ENCODE measurements around the gene HCRT. TPM values are rescaled to one million over a fixed set of nuclear protein-coding genes. Genes with fewer than 3 reads are reported as not detected.
A peak's percentile ranks its signal among the peaks of the same experiment; 100 is the strongest.

Gene HCRT
- total and polyA plus RNA-seq, 2 donors (not counting 1 experiment from before 2014, with no cell fraction given): not detected

DNA sequence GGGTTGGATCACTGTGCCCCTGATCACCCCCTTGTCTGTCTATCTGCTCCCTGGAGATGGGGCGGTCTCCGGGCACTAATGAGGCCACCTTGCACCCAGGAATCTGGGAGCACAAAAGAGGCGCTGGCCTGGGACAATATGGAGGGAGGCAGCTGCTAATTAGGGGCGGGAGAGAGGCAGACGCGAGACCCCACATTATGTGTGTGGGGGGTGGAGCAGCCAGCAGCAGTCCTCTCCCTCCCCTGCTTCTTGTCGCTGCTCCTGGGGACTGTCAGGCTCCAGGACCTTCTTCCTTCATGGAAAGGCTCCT lies 324 bp upstream of the HCRT start:
- H3K27me3 ChIP-seq (replicated peaks in 1 of 4; ENCODE audit: control extremely low read depth in 1 of 4, control insufficient read depth in 3 of 4, insufficient read depth in 4 of 4, low read length in 3 of 4): peaks cover 0 to 7% (median 0%) of the 10 kb centered on the region in 4 experiments
- peaks cover 0 to 4% (median 0%) of the 10 kb centered on the region in 3 donors for H3K9me3 ChIP-seq (ENCODE audit: control extremely low read depth in 1 of 3, control insufficient read depth in 2 of 3, insufficient read depth in 1 of 3, low read length in 2 of 3)
- WGBS (ENCODE audit: insufficient coverage): 97% methylated on average over 3 of the region's 7 CpGs
- Mint-ChIP-seq H3K9me3 (ENCODE audit: insufficient read depth) (no peaks in the 10 kb centered on the region), H3K27me3 (no peaks in the 10 kb centered on the region), H3K27ac (no peak overlapping the region), H3K4me3 (peak overlapping the region; percentile 93), H3K4me1 (peaks cover 37% of the 10 kb centered on the region)
- ChIA-PET CTCF (interaction anchor here (1.4 to 2.5 kb wide), 3 partner anchors 13 to 125 kb away, joined by 3 to 7 read pairs (median 4); no protein-coding TSS in a partner anchor), POLR2A (interaction anchor here (2.5 kb wide), 1 partner anchor 9 kb away, joined by 11 read pairs; the partner anchor contains the start of gene GHDC)
- no peaks in the 10 kb centered on the region for H3K79me2 ChIP-seq (ENCODE audit: control insufficient read depth, insufficient read depth, low read length)
- no peak for DNase-seq
- intact Hi-C loops (cut with micrococcal nuclease): no loop called here
- no peak overlapping the region for H3K9ac ChIP-seq (ENCODE audit: low read length)
- peaks cover 24 to 36% of the 10 kb centered on the region in 2 donors for H3K4me1 ChIP-seq (ENCODE audit: control insufficient read depth in 2 of 2, insufficient read depth in 2 of 2, low read length in 2 of 2)
- H3K4me2 ChIP-seq (replicated peaks; ENCODE audit: low read depth, low read length, poor library complexity, severe bottlenecking): no peak overlapping the region
- no peak overlapping the region for H3K27ac ChIP-seq (ENCODE audit: low read length in 2 of 2)
- no peaks in the 10 kb centered on the region for H4K20me1 ChIP-seq (ENCODE audit: control insufficient read depth, insufficient read depth, low read length, poor library complexity, severe bottlenecking)
- H2AFZ ChIP-seq (ENCODE audit: insufficient read depth, low read depth, low read length, poor library complexity, severe bottlenecking): no peak overlapping the region
- no peak overlapping the region for H3K4me3 ChIP-seq (ENCODE audit: control extremely low read depth in 1 of 5, extremely low read depth in 1 of 5, insufficient read depth in 1 of 5, low read depth in 2 of 5, low read length in 4 of 5)
- ATAC-seq (ENCODE audit: low read depth): no peak
- peaks cover 0 to 1% of the 10 kb centered on the region in 2 experiments for H3K36me3 ChIP-seq (replicated peaks in 1 of 2; ENCODE audit: control extremely low read depth in 1 of 2, control insufficient read depth in 1 of 2, extremely low read depth in 1 of 2, insufficient read depth in 2 of 2, low read length in 1 of 2)
- TF ChIP-seq, protein P1, sequence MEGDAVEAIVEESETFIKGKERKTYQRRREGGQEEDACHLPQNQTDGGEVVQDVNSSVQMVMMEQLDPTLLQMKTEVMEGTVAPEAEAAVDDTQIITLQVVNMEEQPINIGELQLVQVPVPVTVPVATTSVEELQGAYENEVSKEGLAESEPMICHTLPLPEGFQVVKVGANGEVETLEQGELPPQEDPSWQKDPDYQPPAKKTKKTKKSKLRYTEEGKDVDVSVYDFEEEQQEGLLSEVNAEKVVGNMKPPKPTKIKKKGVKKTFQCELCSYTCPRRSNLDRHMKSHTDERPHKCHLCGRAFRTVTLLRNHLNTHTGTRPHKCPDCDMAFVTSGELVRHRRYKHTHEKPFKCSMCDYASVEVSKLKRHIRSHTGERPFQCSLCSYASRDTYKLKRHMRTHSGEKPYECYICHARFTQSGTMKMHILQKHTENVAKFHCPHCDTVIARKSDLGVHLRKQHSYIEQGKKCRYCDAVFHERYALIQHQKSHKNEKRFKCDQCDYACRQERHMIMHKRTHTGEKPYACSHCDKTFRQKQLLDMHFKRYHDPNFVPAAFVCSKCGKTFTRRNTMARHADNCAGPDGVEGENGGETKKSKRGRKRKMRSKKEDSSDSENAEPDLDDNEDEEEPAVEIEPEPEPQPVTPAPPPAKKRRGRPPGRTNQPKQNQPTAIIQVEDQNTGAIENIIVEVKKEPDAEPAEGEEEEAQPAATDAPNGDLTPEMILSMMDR (IDR thresholded peaks at IDR 0.05): no peak

DNA sequence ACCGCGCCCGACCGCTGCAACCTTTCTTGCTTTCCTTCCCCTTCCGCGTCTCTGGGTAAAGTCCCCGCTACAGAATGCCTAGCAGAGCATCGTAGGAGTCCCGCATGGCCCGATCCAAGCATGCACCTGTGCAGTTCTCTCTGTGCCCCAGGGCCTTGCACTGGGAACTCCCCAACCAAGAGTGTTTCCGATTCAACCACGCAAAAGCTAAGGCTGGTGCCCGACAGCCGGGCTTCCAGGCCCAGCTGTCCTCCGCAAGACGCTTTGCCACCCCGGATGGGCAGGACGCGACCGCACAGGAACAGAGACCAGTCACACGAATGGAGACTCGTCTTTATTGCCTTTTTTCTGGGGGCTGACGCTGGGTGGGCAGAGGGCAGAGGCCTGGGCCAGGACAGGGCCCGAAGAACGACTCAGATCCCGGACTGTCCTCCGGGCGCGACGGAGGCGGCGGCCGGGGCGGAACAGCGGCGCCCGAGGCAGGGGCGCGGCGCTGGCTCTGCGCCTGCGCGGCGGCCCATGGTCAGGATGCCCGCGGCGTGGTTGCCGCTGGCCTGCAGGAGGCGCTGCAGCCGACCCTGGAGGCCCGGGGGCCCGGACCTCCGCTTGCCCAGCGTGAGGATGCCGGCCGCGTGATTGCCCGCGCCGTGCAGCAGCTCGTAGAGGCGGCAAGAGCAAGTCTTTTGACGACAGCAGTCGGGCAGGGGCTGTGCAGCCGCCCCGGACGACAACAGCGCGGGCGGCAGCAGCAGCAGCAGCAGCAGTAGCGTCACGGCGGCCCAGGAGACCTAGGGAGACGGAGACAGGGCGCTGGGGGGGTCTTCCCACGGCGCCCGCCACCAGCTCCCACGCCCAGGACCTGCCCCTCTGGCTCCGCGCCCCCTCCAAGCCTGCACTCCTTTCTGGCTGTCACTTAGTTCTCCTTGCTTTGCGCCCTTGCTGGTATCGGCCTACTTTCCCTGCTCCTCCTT lies 1.2 kb downstream of the HCRT start:
- ChIA-PET CTCF (interaction anchor here (0.6 to 2.5 kb wide), 18 partner anchors 8 to 251 kb away, joined by 3 to 11 read pairs (median 3); partner anchors contain the start of genes DHX58, GHDC and NKIRAS2), POLR2A (interaction anchor here (0.5 to 2.5 kb wide), 6 partner anchors 10 to 105 kb away, joined by 3 to 11 read pairs (median 5); partner anchors contain the start of genes DHX58, GHDC, KAT2A and STAT5A)
- WGBS (ENCODE audit: insufficient coverage): 5% methylated on average over 83 of the region's 83 CpGs
- DNase-seq: peak; percentile 91
- Histone ChIP-seq H3K4me3 (ENCODE audit: control extremely low read depth in 1 of 5, extremely low read depth in 1 of 5, insufficient read depth in 1 of 5, low read depth in 2 of 5, low read length in 4 of 5) (peak overlapping the region; percentile 64 to 81 (median 74)), H3K4me1 (ENCODE audit: control insufficient read depth in 2 of 2, insufficient read depth in 2 of 2, low read length in 2 of 2) (peaks cover 37 to 49% of the 10 kb centered on the region in 2 donors), H3K9me3 (ENCODE audit: control extremely low read depth in 1 of 3, control insufficient read depth in 2 of 3, insufficient read depth in 1 of 3, low read length in 2 of 3) (peaks cover 0 to 11% (median 0%) of the 10 kb centered on the region in 3 donors), H3K27me3 (replicated peaks in 1 of 4; ENCODE audit: control extremely low read depth in 1 of 4, control insufficient read depth in 3 of 4, insufficient read depth in 4 of 4, low read length in 3 of 4) (peaks cover 0 to 17% (median 2%) of the 10 kb centered on the region in 4 experiments), H4K20me1 (ENCODE audit: control insufficient read depth, insufficient read depth, low read length, poor library complexity, severe bottlenecking) (no peaks in the 10 kb centered on the region), H3K9ac (ENCODE audit: low read length) (peak overlapping the region; percentile 77), H3K4me2 (replicated peaks; ENCODE audit: low read depth, low read length, poor library complexity, severe bottlenecking) (peak overlapping the region; percentile 88), H3K27ac (ENCODE audit: low read length in 2 of 2) (peak overlapping the region; percentile 90 to 95), H3K36me3 (replicated peaks in 1 of 2; ENCODE audit: control extremely low read depth in 1 of 2, control insufficient read depth in 1 of 2, extremely low read depth in 1 of 2, insufficient read depth in 2 of 2, low read length in 1 of 2) (no peaks in the 10 kb centered on the region), H2AFZ (ENCODE audit: insufficient read depth, low read depth, low read length, poor library complexity, severe bottlenecking) (peak overlapping the region; percentile 84), H3K79me2 (ENCODE audit: control insufficient read depth, insufficient read depth, low read length) (no peaks in the 10 kb centered on the region)
- H3K27me3 Mint-ChIP-seq: no peaks in the 10 kb centered on the region
- TF ChIP-seq EZH2 (IDR thresholded peaks at IDR 0.05; ENCODE audit: borderline replicate concordance, insufficient read depth, low read depth, low read length, poor library complexity, severe bottlenecking): no peak
- TF ChIP-seq, protein P1 (IDR thresholded peaks at IDR 0.05): peak; percentile 90
- no peaks in the 10 kb centered on the region for H3K9me3 Mint-ChIP-seq (ENCODE audit: insufficient read depth)
- H3K4me1 Mint-ChIP-seq: peaks cover 49% of the 10 kb centered on the region
- H3K27ac Mint-ChIP-seq: peak overlapping the region; percentile 93
- peak; percentile 69 for ATAC-seq (ENCODE audit: low read depth)
- H3K4me3 Mint-ChIP-seq: peak overlapping the region; percentile 93
- intact Hi-C loops (cut with micrococcal nuclease): loop anchor here (1.0 to 5.0 kb wide), 7 partner anchors 10 to 1367 kb away; partner anchors contain the start of genes ATP6V0A1, GHDC and STAT5A

All from B cell (primary cell).